Neural cell (in vitro differentiated cells): ENCODE results near the gene FAM110A. TPM values are rescaled to one million over a fixed set of nuclear protein-coding genes. Genes with fewer than 3 reads are reported as not detected.
"Not testable (repeated sequence)": the region's sequence is repeated elsewhere in the genome, so short reads cannot be mapped to it uniquely, and the experiment has no call there.

ENCODE experiments used
- H2AFZ ChIP-seq: fragments of 200-600, 300-800 bp; sonication (generic), shearing (Covaris generic); 2 replicates; pipeline ENCODE4 v1.6.0; 2014; ENCODE audit warnings: low read depth, mild to moderate bottlenecking, antibody characterized with exemption, low read length, moderate library complexity
- H3F3A ChIP-seq: fragments of 200-600 bp; shearing (Covaris generic); 2 replicates; pipeline ENCODE4 v1.6.1; 2016; ENCODE audit warnings: mild to moderate bottlenecking, moderate library complexity, mixed read lengths, antibody characterized with exemption, low read length; ENCODE audit not compliant: insufficient read depth, poor library complexity, severe bottlenecking
- H3K27ac ChIP-seq: fragments of 200-600, 300-800 bp; sonication (generic), shearing (Covaris generic); 2 replicates; pipeline ENCODE4 v1.5.1; 2014; ENCODE audit warnings: mild to moderate bottlenecking, low read length, moderate library complexity
- H3K27me3 ChIP-seq: fragments of 300-800, 200-600 bp; sonication (generic), shearing (Covaris generic); 2 replicates; pipeline ENCODE4 v1.6.0; 2014; ENCODE audit warnings: mild to moderate bottlenecking, low read depth, low read length, moderate library complexity; ENCODE audit not compliant: insufficient read depth
- H3K36me3 ChIP-seq: fragments of 300-800, 200-600 bp; sonication (generic), shearing (Covaris generic); 2 replicates; pipeline ENCODE4 v1.5.1; 2014; ENCODE audit warnings: mild to moderate bottlenecking, antibody characterized with exemption, low read length, moderate library complexity; ENCODE audit not compliant: insufficient read depth
- H3K4me2 ChIP-seq: fragments of 300-800, 200-600 bp; sonication (generic), shearing (Covaris generic); 2 replicates; pipeline ENCODE4 v1.6.0; 2014; ENCODE audit warnings: mild to moderate bottlenecking, low read length
- H3K4me3 ChIP-seq: fragments of 300-800, 200-600 bp; sonication (generic), shearing (Covaris generic); 2 replicates; pipeline ENCODE4 v1.5.1; 2014; ENCODE audit warnings: mild to moderate bottlenecking, low read length, moderate library complexity
- H3K79me2 ChIP-seq: fragments of 200-600 bp; shearing (Covaris generic); replicated peaks from 2 replicates; pipeline ENCODE4 v1.6.0; 2014; ENCODE audit warnings: mild to moderate bottlenecking, low read length, moderate library complexity; ENCODE audit not compliant: insufficient read depth
- H3K9ac ChIP-seq: fragments of 300-800, 200-600 bp; sonication (generic), shearing (Covaris generic); 2 replicates; pipeline ENCODE4 v1.6.1; 2016; ENCODE audit warnings: mild to moderate bottlenecking, low read length, mixed read lengths
- H3K9me2 ChIP-seq: fragments of 200-600 bp; shearing (Covaris generic); 2 replicates; pipeline ENCODE4 v1.6.1; 2016; ENCODE audit warnings: mild to moderate bottlenecking, low read length, mixed read lengths; ENCODE audit not compliant: insufficient read depth
- H3K9me3 ChIP-seq: fragments of 200-600, 300-800 bp; sonication (generic), shearing (Covaris generic); 2 replicates; pipeline ENCODE4 v1.6.1; 2016; ENCODE audit warnings: mild to moderate bottlenecking, mixed run types, low read length, moderate library complexity, mixed read lengths
- H4K20me1 ChIP-seq: fragments of 200-600 bp; shearing (Covaris generic); 2 replicates; pipeline ENCODE4 v1.6.1; 2016; ENCODE audit warnings: mild to moderate bottlenecking, mixed run types; ENCODE audit not compliant: insufficient read depth
- CTCF ChIP-seq: fragments of 450-650 bp; IDR thresholded peaks from 2 replicates; pipeline ENCODE4 v1.5.1; 2014; ENCODE audit warnings: antibody characterized with exemption, mild to moderate bottlenecking, moderate library complexity; ENCODE audit not compliant: poor library complexity, severe bottlenecking
- EP300 ChIP-seq: fragments of 450-650 bp; conservative IDR thresholded peaks from 2 replicates; pipeline ENCODE4 v1.6.1; 2014; ENCODE audit warnings: antibody characterized with exemption, mild to moderate bottlenecking, moderate library complexity; ENCODE audit not compliant: poor library complexity, severe bottlenecking
- EZH2 ChIP-seq: fragments of 200-600, 300-800 bp; shearing (Covaris generic), sonication (generic); IDR thresholded peaks from 2 replicates; pipeline ENCODE4 v1.6.1; 2014; ENCODE audit warnings: antibody characterized with exemption, low read length, borderline replicate concordance, mild to moderate bottlenecking; ENCODE audit not compliant: insufficient read depth, poor library complexity, severe bottlenecking
- MXI1 ChIP-seq: fragments of 450-650 bp; conservative IDR thresholded peaks from 2 replicates; pipeline ENCODE4 v1.6.1; 2014; ENCODE audit warnings: antibody characterized with exemption, mild to moderate bottlenecking; ENCODE audit not compliant: poor library complexity, severe bottlenecking
- POLR2AphosphoS5 ChIP-seq: IDR thresholded peaks from 2 replicates; pipeline ENCODE4 v1.6.1; 2012
- RAD21 ChIP-seq: fragments of 450-650 bp; conservative IDR thresholded peaks from 2 replicates; pipeline ENCODE4 v1.6.1; 2014; ENCODE audit warnings: antibody characterized with exemption, mild to moderate bottlenecking, moderate library complexity
- SMC3 ChIP-seq: fragments of 450-650 bp; conservative IDR thresholded peaks from 2 replicates; pipeline ENCODE4 v1.6.1; 2014; ENCODE audit warnings: antibody characterized with exemption, mild to moderate bottlenecking, moderate library complexity; ENCODE audit not compliant: poor library complexity
- TAF1 ChIP-seq: IDR thresholded peaks from 2 replicates; pipeline ENCODE4 v1.6.1; 2012; ENCODE audit warnings: low read depth
- polyA plus RNA-seq: library from polyadenylated mRNA; depleted of rRNA; stranded (reverse); fragments of >200 nt; gene quantifications from 2 replicates; pipeline ENCODE4 v1.2.3, GENCODE V29; 2014
- TF ChIP-seq, protein P1 (sequence below): IDR thresholded peaks from 2 replicates; pipeline ENCODE4 v1.6.1; 2012; ENCODE audit warnings: borderline replicate concordance

The FAM110A gene
- polyA plus RNA-seq, 1 donor from 2014 or later: 5.8 TPM

- Histone ChIP-seq H4K20me1 (no peaks in the 10 kb centered on the region), H3K4me3 (no peak overlapping the region), H3K27ac (no peak overlapping the region), H3K9me2 (no peaks in the 10 kb centered on the region), H3K4me2 (no peak overlapping the region), H3K79me2 (no peaks in the 10 kb centered on the region), H3F3A (no peaks in the 10 kb centered on the region), H2AFZ (no peak overlapping the region), H3K27me3 (no peaks in the 10 kb centered on the region), H3K9me3 (no peaks in the 10 kb centered on the region), H3K36me3 (no peaks in the 10 kb centered on the region), H3K9ac (no peak overlapping the region)
- TF ChIP-seq, protein P1, sequence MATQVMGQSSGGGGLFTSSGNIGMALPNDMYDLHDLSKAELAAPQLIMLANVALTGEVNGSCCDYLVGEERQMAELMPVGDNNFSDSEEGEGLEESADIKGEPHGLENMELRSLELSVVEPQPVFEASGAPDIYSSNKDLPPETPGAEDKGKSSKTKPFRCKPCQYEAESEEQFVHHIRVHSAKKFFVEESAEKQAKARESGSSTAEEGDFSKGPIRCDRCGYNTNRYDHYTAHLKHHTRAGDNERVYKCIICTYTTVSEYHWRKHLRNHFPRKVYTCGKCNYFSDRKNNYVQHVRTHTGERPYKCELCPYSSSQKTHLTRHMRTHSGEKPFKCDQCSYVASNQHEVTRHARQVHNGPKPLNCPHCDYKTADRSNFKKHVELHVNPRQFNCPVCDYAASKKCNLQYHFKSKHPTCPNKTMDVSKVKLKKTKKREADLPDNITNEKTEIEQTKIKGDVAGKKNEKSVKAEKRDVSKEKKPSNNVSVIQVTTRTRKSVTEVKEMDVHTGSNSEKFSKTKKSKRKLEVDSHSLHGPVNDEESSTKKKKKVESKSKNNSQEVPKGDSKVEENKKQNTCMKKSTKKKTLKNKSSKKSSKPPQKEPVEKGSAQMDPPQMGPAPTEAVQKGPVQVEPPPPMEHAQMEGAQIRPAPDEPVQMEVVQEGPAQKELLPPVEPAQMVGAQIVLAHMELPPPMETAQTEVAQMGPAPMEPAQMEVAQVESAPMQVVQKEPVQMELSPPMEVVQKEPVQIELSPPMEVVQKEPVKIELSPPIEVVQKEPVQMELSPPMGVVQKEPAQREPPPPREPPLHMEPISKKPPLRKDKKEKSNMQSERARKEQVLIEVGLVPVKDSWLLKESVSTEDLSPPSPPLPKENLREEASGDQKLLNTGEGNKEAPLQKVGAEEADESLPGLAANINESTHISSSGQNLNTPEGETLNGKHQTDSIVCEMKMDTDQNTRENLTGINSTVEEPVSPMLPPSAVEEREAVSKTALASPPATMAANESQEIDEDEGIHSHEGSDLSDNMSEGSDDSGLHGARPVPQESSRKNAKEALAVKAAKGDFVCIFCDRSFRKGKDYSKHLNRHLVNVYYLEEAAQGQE: no peak
- TF ChIP-seq TAF1: no peak
- TF ChIP-seq POLR2AphosphoS5: no peak
- TF ChIP-seq EZH2: no peak
- no peak for TF ChIP-seq EP300
- TF ChIP-seq SMC3: no peak
- no peak for TF ChIP-seq CTCF
- TF ChIP-seq RAD21: no peak
- TF ChIP-seq MXI1: no peak
Measured at GRCh38 chr20:796921-797320, 36.6 kb upstream of the FAM110A start.

DNA sequence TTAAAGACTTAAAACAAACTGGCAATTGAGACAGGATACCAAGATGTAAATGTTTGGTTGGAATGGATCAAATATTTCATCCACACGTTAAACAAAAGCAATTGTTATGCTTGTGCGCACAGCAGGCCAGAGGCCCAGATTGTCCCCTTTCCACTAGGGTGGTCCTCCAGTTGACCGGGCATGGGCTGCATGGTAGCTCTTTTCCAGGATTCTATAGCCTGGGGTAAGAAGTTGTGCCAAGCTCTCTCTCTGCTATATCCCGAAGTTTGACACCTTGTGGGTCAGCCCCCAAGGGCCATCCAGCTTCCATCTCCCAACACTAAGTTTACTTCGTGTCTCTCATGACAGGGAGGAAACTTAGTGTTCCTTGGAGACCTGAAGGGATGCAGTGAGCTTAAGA, 34.8 kb upstream of the FAM110A start:
- H3K27me3 ChIP-seq, H4K20me1 ChIP-seq, H3F3A ChIP-seq, H2AFZ ChIP-seq, H3K4me3 ChIP-seq, H3K9ac ChIP-seq, H3K79me2 ChIP-seq, H3K9me2 ChIP-seq, H3K9me3 ChIP-seq, H3K27ac ChIP-seq, H3K4me2 ChIP-seq, H3K36me3 ChIP-seq: not testable (repeated sequence)

DNA sequence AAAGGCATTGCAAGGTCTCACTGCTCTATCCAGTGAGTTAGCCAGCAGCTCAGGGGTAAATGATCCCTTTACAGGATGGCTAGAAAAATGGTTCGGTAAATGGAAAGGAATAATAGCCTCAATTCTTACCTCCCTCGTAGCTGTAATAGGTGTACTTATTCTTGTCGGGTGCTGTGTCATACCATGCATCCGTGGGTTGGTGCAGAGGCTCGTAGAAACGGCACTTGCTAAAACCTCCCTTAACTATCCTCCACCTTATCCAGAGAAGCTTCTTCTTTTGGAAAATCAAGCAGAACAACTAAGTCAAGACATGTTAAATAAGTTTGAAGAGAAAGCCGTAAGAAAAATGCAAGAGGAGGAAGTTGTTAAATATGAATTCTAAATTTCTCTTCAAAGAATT, 33.5 kb upstream of the FAM110A start:
- not testable (repeated sequence) for H3F3A ChIP-seq, H3K36me3 ChIP-seq, H3K9ac ChIP-seq, H2AFZ ChIP-seq, H3K4me2 ChIP-seq, H3K9me3 ChIP-seq, H3K9me2 ChIP-seq, H3K27me3 ChIP-seq, H3K79me2 ChIP-seq, H3K4me3 ChIP-seq, H3K27ac ChIP-seq, H4K20me1 ChIP-seq
